ENCODE data around the gene FZD1. TPM values are rescaled to one million over a fixed set of nuclear protein-coding genes. Genes with fewer than 3 reads are reported as not detected.

The FZD1 gene
- total RNA-seq, 2 experiments from 2014 or later = 1.2 TPM

- Mint-ChIP-seq H3K27ac (no peak overlapping the region), H3K27me3 (no peaks in the 10 kb centered on the region), H3K9me3 (no peaks in the 10 kb centered on the region), H3K4me1 (no peaks in the 10 kb centered on the region), H3K4me3 (no peak overlapping the region), H3K36me3 (ENCODE audit: low read depth) (no peaks in the 10 kb centered on the region)
- CTCF ChIA-PET = no interaction called here
- POLR2A ChIA-PET = no interaction called here
- no peak for DNase-seq
Measured at GRCh38 chr7:91243591-91244301, 20.5 kb upstream of the FZD1 start.

GRCh38 chr7:91247500-91247899 is 16.7 kb upstream of the FZD1 start:
- H3K4me1 Mint-ChIP-seq = no peaks in the 10 kb centered on the region
- H3K27ac Mint-ChIP-seq = no peak overlapping the region
- H3K27me3 Mint-ChIP-seq = no peaks in the 10 kb centered on the region
- ChIA-PET POLR2A (no interaction called here), CTCF (no interaction called here)
- H3K36me3 Mint-ChIP-seq (ENCODE audit: low read depth) = no peaks in the 10 kb centered on the region
- no peak overlapping the region for H3K4me3 Mint-ChIP-seq
- H3K9me3 Mint-ChIP-seq = no peaks in the 10 kb centered on the region
- DNase-seq = no peak

- Mint-ChIP-seq H3K27ac (no peak overlapping the region), H3K4me3 (no peak overlapping the region), H3K27me3 (no peaks in the 10 kb centered on the region), H3K9me3 (no peaks in the 10 kb centered on the region), H3K36me3 (ENCODE audit: low read depth) (no peaks in the 10 kb centered on the region), H3K4me1 (no peaks in the 10 kb centered on the region)
- no peak for DNase-seq
- ChIA-PET CTCF (no interaction called here), POLR2A (no interaction called here)
Measured at GRCh38 chr7:91248996-91249395, 15.2 kb upstream of the FZD1 start.

GRCh38 chr7:91249506-91250233 is 14.6 kb upstream of the FZD1 start:
- no peak overlapping the region for H3K4me3 Mint-ChIP-seq
- ChIA-PET CTCF (interaction anchor here (0.6 kb wide), 2 partner anchors 8 to 1591 kb away, joined by 3 read pairs; no protein-coding TSS in a partner anchor), POLR2A (no interaction called here)
- peaks cover 2% of the 10 kb centered on the region for H3K9me3 Mint-ChIP-seq
- DNase-seq = no peak
- no peaks in the 10 kb centered on the region for H3K27me3 Mint-ChIP-seq
- no peaks in the 10 kb centered on the region for H3K4me1 Mint-ChIP-seq
- no peaks in the 10 kb centered on the region for H3K36me3 Mint-ChIP-seq (ENCODE audit: low read depth)
- H3K27ac Mint-ChIP-seq = no peak overlapping the region

GRCh38 chr7:91250706-91251105 is 13.5 kb upstream of the FZD1 start:
- no peak for DNase-seq
- CTCF ChIA-PET = no interaction called here
- Mint-ChIP-seq H3K4me3 (no peak overlapping the region), H3K4me1 (no peaks in the 10 kb centered on the region), H3K9me3 (peaks cover 9% of the 10 kb centered on the region), H3K27me3 (peaks cover 4% of the 10 kb centered on the region), H3K36me3 (ENCODE audit: low read depth) (no peaks in the 10 kb centered on the region), H3K27ac (no peak overlapping the region)
- POLR2A ChIA-PET = no interaction called here

GRCh38 chr7:91251877-91252276 is 12.4 kb upstream of the FZD1 start:
- POLR2A ChIA-PET = no interaction called here
- Mint-ChIP-seq H3K36me3 (ENCODE audit: low read depth) (no peaks in the 10 kb centered on the region), H3K4me3 (no peak overlapping the region), H3K9me3 (peaks cover 12% of the 10 kb centered on the region), H3K27me3 (peaks cover 5% of the 10 kb centered on the region), H3K4me1 (no peaks in the 10 kb centered on the region), H3K27ac (no peak overlapping the region)
- DNase-seq = no peak
- CTCF ChIA-PET = no interaction called here

GRCh38 chr7:91263384-91264045 is 718 bp upstream of the FZD1 start:
- Mint-ChIP-seq H3K27ac (no peak overlapping the region), H3K27me3 (peaks cover 46% of the 10 kb centered on the region), H3K36me3 (ENCODE audit: low read depth) (no peaks in the 10 kb centered on the region), H3K9me3 (no peaks in the 10 kb centered on the region), H3K4me1 (peaks cover 15% of the 10 kb centered on the region), H3K4me3 (peak overlapping the region; percentile 76)
- ChIA-PET CTCF (no interaction called here), POLR2A (no interaction called here)
- no peak for DNase-seq

GRCh38 chr7:91264924-91265681 is 870 bp downstream of the FZD1 start:
- peak; percentile 42 for DNase-seq
- Mint-ChIP-seq H3K27ac (peak overlapping the region; percentile 77), H3K9me3 (no peaks in the 10 kb centered on the region), H3K36me3 (ENCODE audit: low read depth) (no peaks in the 10 kb centered on the region), H3K27me3 (peaks cover 43% of the 10 kb centered on the region), H3K4me3 (peak overlapping the region; percentile 83), H3K4me1 (peaks cover 15% of the 10 kb centered on the region)
- ChIA-PET POLR2A (no interaction called here), CTCF (no interaction called here)

- POLR2A ChIA-PET = no interaction called here
Measured at GRCh38 chr7:91265693-91266066, 1.4 kb downstream of the FZD1 start.

GRCh38 chr7:91266067-91266688 is 1.9 kb downstream of the FZD1 start:
- Mint-ChIP-seq H3K27ac (no peak overlapping the region), H3K27me3 (peaks cover 36% of the 10 kb centered on the region), H3K4me1 (peaks cover 15% of the 10 kb centered on the region), H3K36me3 (ENCODE audit: low read depth) (no peaks in the 10 kb centered on the region), H3K4me3 (peak overlapping the region; percentile 83), H3K9me3 (no peaks in the 10 kb centered on the region)
- no peak for DNase-seq
- POLR2A ChIA-PET = no interaction called here
- CTCF ChIA-PET = no interaction called here

More at GRCh38 chr7:91265693-91266066, 1.4 kb downstream of the FZD1 start:
- Mint-ChIP-seq H3K27me3 (peaks cover 38% of the 10 kb centered on the region), H3K9me3 (no peaks in the 10 kb centered on the region), H3K4me1 (peaks cover 15% of the 10 kb centered on the region), H3K27ac (no peak overlapping the region), H3K4me3 (peak overlapping the region; percentile 83), H3K36me3 (ENCODE audit: low read depth) (no peaks in the 10 kb centered on the region)
- no peak for DNase-seq
- CTCF ChIA-PET = no interaction called here

- no peak overlapping the region for H3K27ac Mint-ChIP-seq
- no peaks in the 10 kb centered on the region for H3K9me3 Mint-ChIP-seq
- H3K27me3 Mint-ChIP-seq = peaks cover 35% of the 10 kb centered on the region
- peaks cover 15% of the 10 kb centered on the region for H3K4me1 Mint-ChIP-seq
- no peak for DNase-seq
- peak overlapping the region; percentile 16 for H3K4me3 Mint-ChIP-seq
- CTCF ChIA-PET = no interaction called here
- no peaks in the 10 kb centered on the region for H3K36me3 Mint-ChIP-seq (ENCODE audit: low read depth)
- POLR2A ChIA-PET = no interaction called here
Measured at GRCh38 chr7:91266689-91267090, 2.5 kb downstream of the FZD1 start.

- peaks cover 29% of the 10 kb centered on the region for H3K27me3 Mint-ChIP-seq
- ChIA-PET CTCF (no interaction called here), POLR2A (no interaction called here)
- H3K4me1 Mint-ChIP-seq = peaks cover 15% of the 10 kb centered on the region
- no peaks in the 10 kb centered on the region for H3K9me3 Mint-ChIP-seq
- H3K36me3 Mint-ChIP-seq (ENCODE audit: low read depth) = no peaks in the 10 kb centered on the region
- no peak overlapping the region for H3K4me3 Mint-ChIP-seq
- H3K27ac Mint-ChIP-seq = no peak overlapping the region
- DNase-seq = no peak
Measured at GRCh38 chr7:91267171-91267955, 3.1 kb downstream of the FZD1 start.
